Activated naive CD4-positive, alpha-beta T cell treated with anti-CD3 and anti-CD28 coated beads, Interleukin-2, amount 50 U/mL, for 24 hours (primary cell): Measurements from ENCODE around the gene PKP1.

Experiments
- H3K27ac Mint-ChIP-seq: one replicate; pipeline ENCODE4 v1.8.0; 2021; ENCODE audit warnings: mild to moderate bottlenecking, mixed read lengths
- H3K27me3 Mint-ChIP-seq: one replicate; pipeline ENCODE4 v1.8.0; 2021; ENCODE audit warnings: mixed read lengths
- H3K36me3 Mint-ChIP-seq: one replicate; pipeline ENCODE4 v1.8.0; 2021; ENCODE audit warnings: mixed read lengths
- H3K4me1 Mint-ChIP-seq: one replicate; pipeline ENCODE4 v1.8.0; 2021; ENCODE audit warnings: mixed read lengths
- H3K4me3 Mint-ChIP-seq: one replicate; pipeline ENCODE4 v1.8.0; 2021; ENCODE audit warnings: mild to moderate bottlenecking, mixed read lengths
- H3K9me3 Mint-ChIP-seq: one replicate; pipeline ENCODE4 v1.8.0; 2021; ENCODE audit warnings: mixed read lengths

PKP1 gene

DNA sequence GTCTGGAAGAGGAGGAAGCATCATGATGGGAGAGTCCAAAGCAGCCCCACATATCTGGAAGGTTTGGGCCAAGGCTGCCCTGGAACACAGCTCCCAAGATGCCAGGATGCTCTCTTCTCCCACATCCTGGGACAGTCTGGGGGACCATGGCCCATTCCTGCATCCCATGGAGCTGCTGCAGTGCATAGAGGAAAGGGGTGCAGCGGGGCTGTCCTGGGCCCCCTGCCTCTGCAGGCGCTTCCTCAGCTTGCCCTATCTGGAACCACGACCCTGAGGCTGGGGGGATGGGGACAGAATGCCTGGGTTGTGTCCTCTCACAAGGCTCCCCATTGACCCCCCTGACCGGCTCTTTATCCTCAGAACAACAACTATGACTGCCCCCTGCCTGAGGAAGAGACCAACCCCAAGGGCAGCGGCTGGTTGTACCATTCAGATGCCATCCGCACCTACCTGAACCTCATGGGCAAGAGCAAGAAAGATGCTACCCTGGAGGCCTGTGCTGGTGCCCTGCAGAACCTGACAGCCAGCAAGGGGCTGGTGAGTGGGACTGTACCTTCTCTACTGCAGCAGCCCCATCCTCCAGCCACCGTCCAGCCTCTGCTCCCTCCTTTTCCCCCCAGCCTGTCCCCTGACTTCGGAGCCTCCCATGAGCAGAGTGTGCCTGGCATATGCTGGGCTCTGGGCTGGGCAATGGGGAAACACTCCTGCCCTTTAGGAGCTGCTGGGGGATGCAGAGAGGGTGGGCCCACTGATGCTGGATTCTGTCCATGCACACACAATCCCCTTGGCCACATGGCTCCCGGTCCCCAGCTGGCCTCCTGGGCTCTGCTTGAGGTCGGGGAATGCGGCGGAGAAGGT, 39.6 kb downstream of the PKP1 start:
- H3K4me3 Mint-ChIP-seq = no peak overlapping the region
- H3K9me3 Mint-ChIP-seq = no peaks in the 10 kb centered on the region
- H3K27me3 Mint-ChIP-seq = no peaks in the 10 kb centered on the region
- no peaks in the 10 kb centered on the region for H3K36me3 Mint-ChIP-seq
- H3K4me1 Mint-ChIP-seq = no peaks in the 10 kb centered on the region
- no peak overlapping the region for H3K27ac Mint-ChIP-seq

DNA sequence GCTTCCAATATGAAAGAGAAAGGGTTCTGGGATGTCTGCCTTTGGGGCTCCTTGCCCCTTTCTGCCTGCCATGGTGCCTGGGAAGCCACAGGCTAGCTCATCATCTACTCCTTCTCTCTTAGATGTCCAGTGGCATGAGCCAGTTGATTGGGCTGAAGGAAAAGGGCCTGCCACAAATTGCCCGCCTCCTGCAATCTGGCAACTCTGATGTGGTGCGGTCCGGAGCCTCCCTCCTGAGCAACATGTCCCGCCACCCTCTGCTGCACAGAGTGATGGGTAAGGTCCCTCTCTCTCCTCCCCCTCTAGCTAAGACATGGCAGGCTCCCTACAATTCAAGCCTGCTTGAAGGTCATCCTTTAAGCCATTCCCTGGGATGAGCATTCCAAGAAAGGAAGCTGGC, 41.0 kb downstream of the PKP1 start:
- H3K27me3 Mint-ChIP-seq = no peaks in the 10 kb centered on the region
- no peaks in the 10 kb centered on the region for H3K36me3 Mint-ChIP-seq
- no peaks in the 10 kb centered on the region for H3K9me3 Mint-ChIP-seq
- no peaks in the 10 kb centered on the region for H3K4me1 Mint-ChIP-seq
- no peak overlapping the region for H3K27ac Mint-ChIP-seq
- H3K4me3 Mint-ChIP-seq = no peak overlapping the region

DNA sequence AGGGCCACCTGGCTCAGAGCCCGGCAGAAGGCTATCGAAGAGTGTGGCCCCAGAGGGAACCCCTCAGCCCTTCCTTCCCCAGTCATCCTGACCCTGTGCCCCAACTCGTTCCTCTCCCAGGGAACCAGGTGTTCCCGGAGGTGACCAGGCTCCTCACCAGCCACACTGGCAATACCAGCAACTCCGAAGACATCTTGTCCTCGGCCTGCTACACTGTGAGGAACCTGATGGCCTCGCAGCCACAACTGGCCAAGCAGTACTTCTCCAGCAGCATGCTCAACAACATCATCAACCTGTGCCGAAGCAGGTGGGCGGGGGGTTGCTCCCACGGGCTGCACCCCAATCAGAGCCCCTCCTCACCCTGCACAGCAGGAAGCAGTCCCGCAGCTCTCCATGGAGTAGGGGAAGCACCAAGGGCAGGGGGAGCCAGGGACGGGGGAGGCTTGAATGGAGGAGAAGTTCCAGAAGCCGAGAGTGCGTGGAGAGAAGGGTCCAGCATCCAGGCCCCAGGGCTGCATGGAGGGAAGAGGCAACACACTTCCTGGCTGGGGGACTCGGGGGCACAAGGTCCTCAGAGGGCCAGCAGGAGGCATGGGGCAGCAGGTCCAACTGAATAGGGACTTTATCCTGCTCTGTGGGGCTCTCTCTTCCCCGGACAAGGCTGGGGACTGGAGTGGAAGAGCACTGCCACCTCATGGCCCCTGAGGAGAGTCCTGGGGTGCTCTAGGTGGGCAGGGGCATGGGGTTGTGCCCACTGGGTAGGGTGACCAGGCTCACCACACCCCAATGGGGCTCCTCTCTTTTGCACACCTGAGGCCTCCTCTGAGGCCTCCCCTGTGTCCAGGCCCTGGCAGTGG, 41.7 kb downstream of the PKP1 start:
- Mint-ChIP-seq H3K36me3 (no peaks in the 10 kb centered on the region), H3K9me3 (no peaks in the 10 kb centered on the region), H3K27me3 (no peaks in the 10 kb centered on the region), H3K27ac (no peak overlapping the region), H3K4me3 (no peak overlapping the region), H3K4me1 (no peaks in the 10 kb centered on the region)

DNA sequence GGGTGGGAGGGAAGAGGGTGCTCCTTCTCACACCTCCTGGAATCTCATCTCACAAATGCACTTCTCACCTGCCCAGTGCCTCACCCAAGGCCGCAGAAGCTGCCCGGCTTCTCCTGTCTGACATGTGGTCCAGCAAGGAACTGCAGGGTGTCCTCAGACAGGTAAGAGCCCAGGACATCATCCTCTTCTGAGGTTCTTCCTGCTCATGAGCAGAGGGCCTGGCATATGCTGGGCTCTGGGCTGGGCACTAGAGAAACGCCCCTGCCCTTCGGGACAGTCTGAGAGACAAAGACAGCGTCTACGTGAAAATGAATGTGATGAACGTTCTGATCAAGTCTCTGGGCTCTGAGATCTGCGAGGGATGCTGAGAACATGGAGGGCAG, 42.4 kb downstream of the PKP1 start:
- H3K27ac Mint-ChIP-seq = no peak overlapping the region
- H3K27me3 Mint-ChIP-seq = no peaks in the 10 kb centered on the region
- H3K9me3 Mint-ChIP-seq = no peaks in the 10 kb centered on the region
- H3K36me3 Mint-ChIP-seq = no peaks in the 10 kb centered on the region
- no peak overlapping the region for H3K4me3 Mint-ChIP-seq
- no peaks in the 10 kb centered on the region for H3K4me1 Mint-ChIP-seq

GRCh38 chr1:201326710-201327109, 43.4 kb downstream of the PKP1 start:
- Mint-ChIP-seq H3K36me3 (no peaks in the 10 kb centered on the region), H3K9me3 (no peaks in the 10 kb centered on the region), H3K27ac (no peak overlapping the region), H3K4me3 (no peak overlapping the region), H3K27me3 (no peaks in the 10 kb centered on the region), H3K4me1 (no peaks in the 10 kb centered on the region)

- no peaks in the 10 kb centered on the region for H3K4me1 Mint-ChIP-seq
- H3K36me3 Mint-ChIP-seq = no peaks in the 10 kb centered on the region
- H3K27ac Mint-ChIP-seq = no peak overlapping the region
- H3K9me3 Mint-ChIP-seq = no peaks in the 10 kb centered on the region
- no peaks in the 10 kb centered on the region for H3K27me3 Mint-ChIP-seq
- no peak overlapping the region for H3K4me3 Mint-ChIP-seq
Measured at GRCh38 chr1:201327687-201328240, 44.5 kb downstream of the PKP1 start.

GRCh38 chr1:201328576-201328975, 45.3 kb downstream of the PKP1 start:
- no peak overlapping the region for H3K4me3 Mint-ChIP-seq
- H3K27me3 Mint-ChIP-seq = no peaks in the 10 kb centered on the region
- no peak overlapping the region for H3K27ac Mint-ChIP-seq
- H3K9me3 Mint-ChIP-seq = no peaks in the 10 kb centered on the region
- H3K36me3 Mint-ChIP-seq = no peaks in the 10 kb centered on the region
- H3K4me1 Mint-ChIP-seq = no peaks in the 10 kb centered on the region

- Mint-ChIP-seq H3K9me3 (no peaks in the 10 kb centered on the region), H3K36me3 (no peaks in the 10 kb centered on the region), H3K4me3 (no peak overlapping the region), H3K4me1 (no peaks in the 10 kb centered on the region), H3K27me3 (no peaks in the 10 kb centered on the region), H3K27ac (no peak overlapping the region)
Measured at GRCh38 chr1:201329286-201329685, 46.0 kb downstream of the PKP1 start.

- Mint-ChIP-seq H3K9me3 (no peaks in the 10 kb centered on the region), H3K27me3 (no peaks in the 10 kb centered on the region), H3K4me3 (no peak overlapping the region), H3K27ac (no peak overlapping the region), H3K36me3 (no peaks in the 10 kb centered on the region), H3K4me1 (no peaks in the 10 kb centered on the region)
Measured at GRCh38 chr1:201329801-201330200, 46.5 kb downstream of the PKP1 start.

GRCh38 chr1:201330541-201330940, 47.2 kb downstream of the PKP1 start:
- Mint-ChIP-seq H3K36me3 (no peaks in the 10 kb centered on the region), H3K9me3 (no peaks in the 10 kb centered on the region), H3K27ac (no peak overlapping the region), H3K4me1 (no peaks in the 10 kb centered on the region), H3K27me3 (no peaks in the 10 kb centered on the region), H3K4me3 (no peak overlapping the region)

DNA sequence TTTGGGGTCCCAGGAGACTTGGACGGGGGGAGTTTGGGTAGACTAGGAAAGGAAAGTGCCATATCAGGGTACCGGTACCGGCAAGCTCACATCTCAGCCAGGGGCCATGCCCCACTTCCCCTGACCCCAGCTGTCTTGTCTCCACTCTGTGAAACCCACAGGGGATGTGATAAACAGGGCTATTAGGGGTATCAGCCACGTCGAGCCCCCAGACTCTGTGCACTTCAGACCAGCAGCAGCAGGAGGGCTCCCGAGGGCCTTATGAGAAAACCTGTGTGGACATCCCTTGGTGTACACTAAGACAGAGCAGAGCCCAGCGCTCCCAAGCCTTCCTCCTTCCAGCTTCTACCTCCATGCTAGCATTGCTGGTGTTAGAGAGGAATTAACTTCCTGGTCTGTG, 47.9 kb downstream of the PKP1 start:
- Mint-ChIP-seq H3K9me3 (no peaks in the 10 kb centered on the region), H3K27me3 (no peaks in the 10 kb centered on the region), H3K4me1 (no peaks in the 10 kb centered on the region), H3K36me3 (no peaks in the 10 kb centered on the region), H3K4me3 (no peak overlapping the region), H3K27ac (no peak overlapping the region)

DNA sequence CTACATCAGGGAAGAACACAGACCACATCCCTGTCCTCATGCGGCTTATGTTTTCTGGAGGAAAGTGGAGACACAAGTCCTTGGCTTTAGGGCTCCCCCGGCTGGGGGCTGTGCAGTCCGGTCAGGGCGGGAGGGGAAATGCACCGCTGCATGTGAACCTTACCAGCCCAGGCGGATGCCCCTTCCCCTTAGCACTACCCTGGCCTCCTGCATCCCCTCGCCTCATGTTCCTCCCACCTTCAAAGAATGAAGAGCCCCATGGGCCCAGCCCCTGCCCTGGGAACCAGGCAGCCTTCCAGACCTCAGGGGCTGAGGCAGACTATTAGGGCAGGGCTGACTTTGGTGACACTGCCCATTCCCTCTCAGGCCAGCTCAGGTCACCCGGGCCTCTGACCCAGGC, 48.7 kb downstream of the PKP1 start:
- Mint-ChIP-seq H3K27ac (no peak overlapping the region), H3K4me3 (no peak overlapping the region), H3K9me3 (no peaks in the 10 kb centered on the region), H3K36me3 (no peaks in the 10 kb centered on the region), H3K27me3 (no peaks in the 10 kb centered on the region), H3K4me1 (no peaks in the 10 kb centered on the region)

DNA sequence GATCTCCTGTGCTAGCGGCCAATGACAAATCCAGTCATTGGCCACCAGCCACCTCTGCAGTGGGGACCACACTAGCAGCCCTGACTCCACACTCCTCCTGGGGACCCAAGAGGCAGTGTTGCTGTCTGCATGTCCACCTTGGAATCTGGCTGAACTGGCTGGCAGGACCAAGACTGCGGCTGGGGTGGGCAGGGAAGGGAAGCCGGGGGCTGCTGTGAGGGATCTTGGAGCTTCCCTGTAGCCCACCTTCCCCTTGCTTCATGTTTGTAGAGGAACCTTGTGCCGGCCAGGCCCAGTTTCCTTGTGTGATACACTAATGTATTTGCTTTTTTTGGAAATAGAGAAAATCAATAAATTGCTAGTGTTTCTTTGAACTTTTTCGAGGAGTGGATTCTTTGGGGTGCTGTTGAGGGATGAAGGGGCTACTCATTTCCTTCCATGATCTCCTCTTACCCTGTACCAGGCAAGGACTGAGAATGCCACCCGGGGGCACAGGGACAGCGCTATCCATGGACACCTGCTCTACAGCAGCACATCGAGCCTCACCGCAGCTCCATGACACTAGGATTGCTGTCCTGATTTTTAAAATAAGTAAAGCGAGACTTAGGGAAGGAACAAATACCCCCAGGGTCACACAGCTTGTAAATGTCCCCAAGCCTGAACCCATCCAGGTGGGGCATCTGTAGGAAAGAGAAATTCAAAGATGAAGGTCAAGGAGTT, 49.5 kb downstream of the PKP1 start:
- no peaks in the 10 kb centered on the region for H3K4me1 Mint-ChIP-seq
- H3K9me3 Mint-ChIP-seq = no peaks in the 10 kb centered on the region
- no peak overlapping the region for H3K4me3 Mint-ChIP-seq
- H3K27ac Mint-ChIP-seq = no peak overlapping the region
- no peaks in the 10 kb centered on the region for H3K36me3 Mint-ChIP-seq
- no peaks in the 10 kb centered on the region for H3K27me3 Mint-ChIP-seq

- Mint-ChIP-seq H3K27me3 (no peaks in the 10 kb centered on the region), H3K4me1 (no peaks in the 10 kb centered on the region), H3K27ac (no peak overlapping the region)
Measured at GRCh38 chr1:201334325-201335173, 51.2 kb downstream of the PKP1 start.

More at GRCh38 chr1:201334325-201335173, 51.2 kb downstream of the PKP1 start:
- Mint-ChIP-seq H3K9me3 (no peaks in the 10 kb centered on the region), H3K4me3 (no peak overlapping the region), H3K36me3 (no peaks in the 10 kb centered on the region)
